ENCODE results near the gene TRIM54.

- TF ChIP-seq CTCF (conservative IDR thresholded peaks at IDR 0.05) (no peak), EZH2 (IDR thresholded peaks at IDR 0.05; ENCODE audit: low read depth) (no peak)
Observed at GRCh38 chr2:27316655-27317412, 34.6 kb downstream of the TRIM54 start.
